CD14-positive monocyte (primary cell): ENCODE results near the gene KIAA1328. TPM values are rescaled to one million over a fixed set of nuclear protein-coding genes. Genes with fewer than 3 reads are reported as not detected.

Source experiments
- DNase-seq, 3 donors: peaks; one replicate each; pipeline ENCODE4 v3.0.0-alpha.2; 2011 to 2022
- H2AFZ ChIP-seq: 2 replicates; pipeline ENCODE4 v1.6.0; 2012; ENCODE audit warnings: mild to moderate bottlenecking, low read depth, low read length, inconsistent platforms; ENCODE audit not compliant: insufficient read depth, poor library complexity, severe bottlenecking
- H3K27ac ChIP-seq, 2 donors: 1 replicate in 1 of 2; 2 replicates in 1 of 2; pipeline ENCODE4 v1.5.1; 2012 to 2013; ENCODE audit warnings: low read length in 2 of 2, control low read depth in 1 of 2, inconsistent platforms in 1 of 2, low read depth in 1 of 2, mild to moderate bottlenecking in 1 of 2
- H3K27me3 ChIP-seq, 2 donors: one replicate each; pipeline versions ENCODE4 v1.6.0 to v1.6.1; 2011 to 2013; ENCODE audit warnings: low read length in 2 of 2; ENCODE audit not compliant: control insufficient read depth in 2 of 2, insufficient read depth in 2 of 2
- H3K36me3 ChIP-seq, 2 donors: replicated peaks in 1 of 2; 1 replicate in 1 of 2; 2 replicates in 1 of 2; pipeline versions ENCODE4 v1.5.1 to v1.6.1; 2012 to 2013; ENCODE audit warnings: low read length in 2 of 2, control low read depth in 1 of 2, inconsistent platforms in 1 of 2, mild to moderate bottlenecking in 1 of 2; ENCODE audit not compliant: insufficient read depth in 2 of 2, control insufficient read depth in 1 of 2
- H3K4me1 ChIP-seq, 2 donors: 1 replicate in 1 of 2; 2 replicates in 1 of 2; pipeline versions ENCODE4 v1.5.1 to v1.6.1; 2012 to 2013; ENCODE audit warnings: low read length in 2 of 2, control low read depth in 1 of 2, inconsistent platforms in 1 of 2, mild to moderate bottlenecking in 1 of 2, moderate library complexity in 1 of 2; ENCODE audit not compliant: insufficient read depth in 2 of 2, control insufficient read depth in 1 of 2
- H3K4me2 ChIP-seq: replicated peaks from 2 replicates; pipeline ENCODE3; 2012; ENCODE audit warnings: low read length, moderate library complexity, mild to moderate bottlenecking; ENCODE audit not compliant: poor library complexity, severe bottlenecking; ENCODE audit errors: extremely low read depth
- H3K4me3 ChIP-seq, 3 experiments: fragments of 200-600 bp in 1 of 3; sonication (generic) in 1 of 3; replicated peaks in 1 of 3; 1 replicate in 2 of 3; 2 replicates in 1 of 3; pipeline ENCODE4 v1.5.1; 2011 to 2013; ENCODE audit warnings: low read length in 3 of 3, mild to moderate bottlenecking in 3 of 3, control low read depth in 2 of 3, low read depth in 2 of 3, inconsistent platforms in 1 of 3, moderate library complexity in 1 of 3
- H3K79me2 ChIP-seq: 2 replicates; pipeline ENCODE4 v1.6.0; 2012; ENCODE audit warnings: mild to moderate bottlenecking, control low read depth, inconsistent platforms, low read length, moderate library complexity; ENCODE audit not compliant: insufficient read depth
- H3K9ac ChIP-seq: 2 replicates; pipeline ENCODE4 v1.6.0; 2017; ENCODE audit warnings: low read length, mild to moderate bottlenecking; ENCODE audit not compliant: insufficient read depth, poor library complexity, severe bottlenecking
- H3K9me3 ChIP-seq, 2 donors: replicated peaks in 1 of 2; 1 replicate in 1 of 2; 2 replicates in 1 of 2; pipeline versions ENCODE4 v1.5.1 to v1.6.1; 2012 to 2013; ENCODE audit warnings: low read length in 2 of 2, control low read depth in 1 of 2; ENCODE audit not compliant: control insufficient read depth in 1 of 2, insufficient read depth in 1 of 2
- H4K20me1 ChIP-seq: 2 replicates; pipeline ENCODE4 v1.6.0; 2012; ENCODE audit warnings: mild to moderate bottlenecking, low read length, control low read depth, moderate library complexity; ENCODE audit not compliant: insufficient read depth
- H3K27ac Mint-ChIP-seq, 7 donors: one replicate each; pipeline ENCODE4 v1.8.0; 2020; ENCODE audit warnings: mild to moderate bottlenecking in 7 of 7, mixed read lengths in 7 of 7, moderate library complexity in 6 of 7, inconsistent platforms in 2 of 7
- H3K27me3 Mint-ChIP-seq, 3 donors: one replicate each; pipeline ENCODE4 v1.8.0; 2021 to 2022; ENCODE audit warnings: low read depth in 3 of 3, mild to moderate bottlenecking in 3 of 3, mixed read lengths in 3 of 3, moderate library complexity in 3 of 3, inconsistent platforms in 1 of 3
- H3K36me3 Mint-ChIP-seq, 2 donors: one replicate each; pipeline ENCODE4 v1.8.0; 2020; ENCODE audit warnings: mixed read lengths in 2 of 2, inconsistent platforms in 1 of 2, mild to moderate bottlenecking in 1 of 2
- H3K4me1 Mint-ChIP-seq: one replicate; pipeline ENCODE4 v1.8.0; 2020; ENCODE audit warnings: mild to moderate bottlenecking, mixed read lengths
- H3K4me3 Mint-ChIP-seq, 2 donors: one replicate each; pipeline ENCODE4 v1.8.0; 2020; ENCODE audit warnings: mild to moderate bottlenecking in 2 of 2, mixed read lengths in 2 of 2, moderate library complexity in 1 of 2
- H3K9me3 Mint-ChIP-seq, 7 donors: one replicate each; pipeline ENCODE4 v1.8.0; 2020 to 2022; ENCODE audit warnings: mixed read lengths in 7 of 7, mild to moderate bottlenecking in 6 of 7, moderate library complexity in 6 of 7, inconsistent platforms in 2 of 7
- CTCF ChIP-seq: fragments of 200-600 bp; IDR thresholded peaks from one replicate; pipeline ENCODE4 v1.8.0; 2022; ENCODE audit warnings: antibody characterized with exemption, mild to moderate bottlenecking
- WGBS: methylation state at CpG from one replicate; pipeline ENCODE4 v1.1.5; 2013; ENCODE audit warnings: missing lambda C conversion rate; ENCODE audit not compliant: insufficient coverage; 5-methylcytosine and 5-hydroxymethylcytosine counted together
- intact Hi-C, 2 donors: fragments of 100-400 bp; cut with micrococcal nuclease; formaldehyde crosslinking; loops; one replicate each; pipeline versions ENCODE4 v1.15.0 to v1.15.1; 2023
- polyA plus RNA-seq, 3 donors: library from polyadenylated mRNA; depleted of rRNA in 1 of 3; unstranded in 2 of 3; stranded (reverse) in 1 of 3; fragments of 300-500 nt in 2 of 3; fragments of >200 nt in 1 of 3; fragmentation: Illumina TruSeq in 2 of 3; gene quantifications; 1 replicate in 2 of 3; 2 replicates in 1 of 3; pipeline ENCODE4 v1.2.3, GENCODE V29; 2012 to 2021

KIAA1328 gene
- polyA plus RNA-seq, 3 donors: 3.7 to 3.9 (median 3.8) TPM

GRCh38 chr18:36828157-36828629 lies 734 bp upstream of the KIAA1328 start:
- Mint-ChIP-seq H3K27ac (peak overlapping the region; percentile 82 to 95 (median 87)), H3K4me1 (peaks cover 23% of the 10 kb centered on the region), H3K9me3 (no peaks in the 10 kb centered on the region), H3K4me3 (peak overlapping the region; percentile 91 to 98), H3K36me3 (peaks cover 0 to 6% of the 10 kb centered on the region in 2 donors), H3K27me3 (peaks cover 0 to 3% (median 2%) of the 10 kb centered on the region in 3 donors)
- Histone ChIP-seq H3K4me1 (peaks cover 16 to 22% of the 10 kb centered on the region in 2 donors), H3K9me3 (no peaks in the 10 kb centered on the region), H3K79me2 (peaks cover 12% of the 10 kb centered on the region), H3K27me3 (no peaks in the 10 kb centered on the region), H3K27ac (peak overlapping the region; percentile 47 to 85), H3K4me3 (peak overlapping the region; percentile 85 to 96 (median 88)), H4K20me1 (no peaks in the 10 kb centered on the region), H2AFZ (peak overlapping the region; percentile 98), H3K4me2 (peak overlapping the region; percentile 85), H3K36me3 (peaks cover 0 to under 1% of the 10 kb centered on the region in 2 donors), H3K9ac (peak overlapping the region; percentile 79)
- TF ChIP-seq CTCF: no peak
- intact Hi-C loops: no loop called here
- 0% methylated on average over 16 of the region's 18 CpGs for WGBS
- peak; percentile 26 to 57 (median 37) for DNase-seq

- peak overlapping the region in 5 of 7 donors; percentile 55 to 91 (median 83) for H3K27ac Mint-ChIP-seq
- Histone ChIP-seq H3K4me1 (peaks cover 16 to 22% of the 10 kb centered on the region in 2 donors), H3K4me2 (peak overlapping the region; percentile 85), H2AFZ (peak overlapping the region; percentile 98), H3K9me3 (no peaks in the 10 kb centered on the region), H3K27ac (peak overlapping the region; percentile 35 to 85), H3K9ac (peak overlapping the region; percentile 79), H3K36me3 (no peaks in the 10 kb centered on the region), H3K4me3 (peak overlapping the region; percentile 85 to 96 (median 88)), H3K79me2 (peaks cover 12% of the 10 kb centered on the region), H3K27me3 (no peaks in the 10 kb centered on the region), H4K20me1 (no peaks in the 10 kb centered on the region)
- peak in 1 of 3 donors; percentile 4 for DNase-seq
- no peak for TF ChIP-seq CTCF
- WGBS: 13% methylated on average over 17 of the region's 17 CpGs
- H3K27me3 Mint-ChIP-seq: peaks cover 0 to 3% (median 0%) of the 10 kb centered on the region in 3 donors
- H3K9me3 Mint-ChIP-seq: no peaks in the 10 kb centered on the region
- peak overlapping the region; percentile 91 to 98 for H3K4me3 Mint-ChIP-seq
- H3K4me1 Mint-ChIP-seq: peaks cover 23% of the 10 kb centered on the region
- intact Hi-C loops: no loop called here
- peaks cover 0 to 4% of the 10 kb centered on the region in 2 donors for H3K36me3 Mint-ChIP-seq
Observed at GRCh38 chr18:36829362-36830157, 633 bp downstream of the KIAA1328 start.
